ENCODE results near the gene TPM1. TPM values are rescaled to one million over a fixed set of nuclear protein-coding genes. Genes with fewer than 3 reads are reported as not detected.

Gene TPM1
- total RNA-seq, 1 experiment from 2014 or later, result 174 TPM

- no peak for TF ChIP-seq CTCF (conservative IDR thresholded peaks at IDR 0.05)
- no peak for TF ChIP-seq EZH2 (IDR thresholded peaks at IDR 0.05; ENCODE audit: low read depth)
- BruUV-seq (replicated peaks), result no TSS peak
Measured at GRCh38 chr15:63069616-63070090, 27.1 kb downstream of the TPM1 start.

GRCh38 chr15:63070681-63071129 lies 28.2 kb downstream of the TPM1 start:
- no peaks in the 10 kb centered on the region for H3K9me3 ChIP-seq (ENCODE audit: insufficient read depth, low read depth)
- ChIA-PET CTCF (no interaction called here), POLR2A (ENCODE audit: unreplicated experiment) (interaction anchor here (0.6 kb wide), 1 partner anchor 78 kb away, joined by 5 read pairs; no protein-coding TSS in a partner anchor)
- H4K20me1 ChIP-seq (ENCODE audit: insufficient read depth), result no peaks in the 10 kb centered on the region; the same call in 1 of the 2 replicates
- BruUV-seq (replicated peaks), result no TSS peak
- H3K9me2 ChIP-seq (ENCODE audit: insufficient read depth), result no peaks in the 10 kb centered on the region
- peaks cover 32% of the 10 kb centered on the region for H3K36me3 ChIP-seq (ENCODE audit: low read depth)
- DNase-seq, result no peak
- H3K79me2 ChIP-seq (ENCODE audit: low read depth), result no peaks in the 10 kb centered on the region
- TF ChIP-seq CTCF (conservative IDR thresholded peaks at IDR 0.05) (no peak), EZH2 (IDR thresholded peaks at IDR 0.05; ENCODE audit: low read depth) (no peak)
- no peak overlapping the region for H3K27ac ChIP-seq
- intact Hi-C loops (cut with micrococcal nuclease; ENCODE audit: unreplicated experiment), result no loop called here
- H3K4me3 ChIP-seq, result no peak overlapping the region
- no peaks in the 10 kb centered on the region for H3K4me1 ChIP-seq (replicated peaks; ENCODE audit: insufficient read depth)
- H3K27me3 ChIP-seq (ENCODE audit: insufficient read depth, low read depth), result no peaks in the 10 kb centered on the region
- peaks cover 66% of the 10 kb centered on the region for H3F3A ChIP-seq (ENCODE audit: insufficient read depth, low read depth)
- no peak overlapping the region for H3K4me2 ChIP-seq
- no peak overlapping the region for H2AFZ ChIP-seq

More at GRCh38 chr15:63069616-63070090, 27.1 kb downstream of the TPM1 start:
- no peak for DNase-seq
- H3K27me3 ChIP-seq (ENCODE audit: insufficient read depth, low read depth), result no peaks in the 10 kb centered on the region
- peaks cover 38% of the 10 kb centered on the region for H3K36me3 ChIP-seq (ENCODE audit: low read depth)
- H3K79me2 ChIP-seq (ENCODE audit: low read depth), result no peaks in the 10 kb centered on the region
- H3K4me3 ChIP-seq, result no peak overlapping the region
- peaks cover 71% of the 10 kb centered on the region for H3F3A ChIP-seq (ENCODE audit: insufficient read depth, low read depth)
- no peaks in the 10 kb centered on the region for H3K9me2 ChIP-seq (ENCODE audit: insufficient read depth)
- no peaks in the 10 kb centered on the region for H3K9me3 ChIP-seq (ENCODE audit: insufficient read depth, low read depth)
- no peak overlapping the region for H3K4me2 ChIP-seq
- no peak overlapping the region for H3K27ac ChIP-seq
- intact Hi-C loops (cut with micrococcal nuclease; ENCODE audit: unreplicated experiment), result no loop called here
- H2AFZ ChIP-seq, result no peak overlapping the region
- no peaks in the 10 kb centered on the region; the same call in 1 of the 2 replicates for H4K20me1 ChIP-seq (ENCODE audit: insufficient read depth)
- ChIA-PET POLR2A (ENCODE audit: unreplicated experiment) (interaction anchor here (0.7 kb wide), 1 partner anchor 284 kb away, joined by 9 read pairs; no protein-coding TSS in a partner anchor), CTCF (no interaction called here)
- no peaks in the 10 kb centered on the region for H3K4me1 ChIP-seq (replicated peaks; ENCODE audit: insufficient read depth)

GRCh38 chr15:63071288-63071909 lies 28.9 kb downstream of the TPM1 start:
- Histone ChIP-seq H3F3A (ENCODE audit: insufficient read depth, low read depth) (peaks cover 61% of the 10 kb centered on the region), H3K36me3 (ENCODE audit: low read depth) (peaks cover 26% of the 10 kb centered on the region), H3K4me3 (no peak overlapping the region), H3K9me2 (ENCODE audit: insufficient read depth) (no peaks in the 10 kb centered on the region), H3K9me3 (ENCODE audit: insufficient read depth, low read depth) (no peaks in the 10 kb centered on the region), H3K27me3 (ENCODE audit: insufficient read depth, low read depth) (no peaks in the 10 kb centered on the region), H2AFZ (no peak overlapping the region), H3K79me2 (ENCODE audit: low read depth) (no peaks in the 10 kb centered on the region), H3K27ac (no peak overlapping the region), H3K4me1 (replicated peaks; ENCODE audit: insufficient read depth) (no peaks in the 10 kb centered on the region), H4K20me1 (ENCODE audit: insufficient read depth) (no peaks in the 10 kb centered on the region; the same call in 1 of the 2 replicates), H3K4me2 (no peak overlapping the region)
- intact Hi-C loops (cut with micrococcal nuclease; ENCODE audit: unreplicated experiment), result no loop called here
- ChIA-PET POLR2A (ENCODE audit: unreplicated experiment) (no interaction called here), CTCF (no interaction called here)
- DNase-seq, result no peak
- TF ChIP-seq EZH2 (IDR thresholded peaks at IDR 0.05; ENCODE audit: low read depth) (no peak), CTCF (conservative IDR thresholded peaks at IDR 0.05) (no peak)
- no TSS peak for BruUV-seq (replicated peaks)

Data from PC-9 (cell line).